Subcutaneous adipose tissue (tissue), 4 donors: ENCODE data around the gene RBMS3. TPM values are rescaled to one million over a fixed set of nuclear protein-coding genes. Genes with fewer than 3 reads are reported as not detected.

Source experiments
- total RNA-seq, 4 donors: library from RNA; depleted of rRNA; stranded (reverse); fragments of >200 nt; gene quantifications; one replicate each; pipeline ENCODE4 v1.1.0, GENCODE V29; 2016
- TF ChIP-seq, protein P1 (sequence below): fragments of 450-650 bp; IDR thresholded peaks from one replicate; pipeline ENCODE4 v1.5.1; 2016; ENCODE audit warnings: low read depth, mild to moderate bottlenecking, control low read depth, antibody characterized with exemption, moderate library complexity

The RBMS3 gene
- total RNA-seq: 100 to 1,000 TPM in 3 of 4 donors, 10 to 100 TPM in 1; 98.6 to 171 (median 117) TPM

DNA sequence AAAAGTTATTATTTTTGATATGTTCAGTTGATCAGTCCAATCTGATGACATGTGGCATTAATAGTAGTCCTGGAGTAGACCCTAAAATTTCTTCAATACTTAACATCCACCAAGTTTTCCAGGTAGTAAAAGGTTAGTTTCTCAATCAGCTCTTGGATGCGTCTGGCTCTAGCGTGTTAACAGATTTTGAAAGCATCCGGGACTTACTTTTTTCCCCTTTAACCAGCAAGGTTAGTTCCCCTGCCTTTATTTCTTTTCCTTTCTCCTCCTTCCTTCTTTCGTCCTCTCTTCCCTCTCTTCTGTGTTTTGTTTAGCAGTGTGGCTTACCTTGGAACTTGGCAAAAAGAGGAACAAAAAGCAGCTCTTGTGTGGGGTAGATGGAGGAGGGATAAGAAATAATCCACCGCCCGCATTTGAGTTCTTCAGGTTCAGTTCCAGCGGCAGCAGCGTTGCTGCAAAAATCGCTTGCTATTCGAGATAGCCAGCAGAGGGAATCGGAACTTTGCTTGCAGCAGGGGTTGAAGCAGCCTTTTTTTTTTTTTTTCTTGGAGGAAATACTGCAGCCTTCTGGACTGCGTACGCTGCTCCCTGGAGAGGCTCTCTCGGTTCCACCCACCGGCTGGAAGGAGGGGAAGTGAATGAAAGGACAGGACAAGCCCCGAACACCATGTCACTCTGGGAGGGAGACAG, at the start of gene RBMS3:
TSS of gene RBMS3 (plus strand) at position 668 of the 690 bp plus-strand sequence.
- TF ChIP-seq, protein P1, sequence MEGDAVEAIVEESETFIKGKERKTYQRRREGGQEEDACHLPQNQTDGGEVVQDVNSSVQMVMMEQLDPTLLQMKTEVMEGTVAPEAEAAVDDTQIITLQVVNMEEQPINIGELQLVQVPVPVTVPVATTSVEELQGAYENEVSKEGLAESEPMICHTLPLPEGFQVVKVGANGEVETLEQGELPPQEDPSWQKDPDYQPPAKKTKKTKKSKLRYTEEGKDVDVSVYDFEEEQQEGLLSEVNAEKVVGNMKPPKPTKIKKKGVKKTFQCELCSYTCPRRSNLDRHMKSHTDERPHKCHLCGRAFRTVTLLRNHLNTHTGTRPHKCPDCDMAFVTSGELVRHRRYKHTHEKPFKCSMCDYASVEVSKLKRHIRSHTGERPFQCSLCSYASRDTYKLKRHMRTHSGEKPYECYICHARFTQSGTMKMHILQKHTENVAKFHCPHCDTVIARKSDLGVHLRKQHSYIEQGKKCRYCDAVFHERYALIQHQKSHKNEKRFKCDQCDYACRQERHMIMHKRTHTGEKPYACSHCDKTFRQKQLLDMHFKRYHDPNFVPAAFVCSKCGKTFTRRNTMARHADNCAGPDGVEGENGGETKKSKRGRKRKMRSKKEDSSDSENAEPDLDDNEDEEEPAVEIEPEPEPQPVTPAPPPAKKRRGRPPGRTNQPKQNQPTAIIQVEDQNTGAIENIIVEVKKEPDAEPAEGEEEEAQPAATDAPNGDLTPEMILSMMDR: no peak

DNA sequence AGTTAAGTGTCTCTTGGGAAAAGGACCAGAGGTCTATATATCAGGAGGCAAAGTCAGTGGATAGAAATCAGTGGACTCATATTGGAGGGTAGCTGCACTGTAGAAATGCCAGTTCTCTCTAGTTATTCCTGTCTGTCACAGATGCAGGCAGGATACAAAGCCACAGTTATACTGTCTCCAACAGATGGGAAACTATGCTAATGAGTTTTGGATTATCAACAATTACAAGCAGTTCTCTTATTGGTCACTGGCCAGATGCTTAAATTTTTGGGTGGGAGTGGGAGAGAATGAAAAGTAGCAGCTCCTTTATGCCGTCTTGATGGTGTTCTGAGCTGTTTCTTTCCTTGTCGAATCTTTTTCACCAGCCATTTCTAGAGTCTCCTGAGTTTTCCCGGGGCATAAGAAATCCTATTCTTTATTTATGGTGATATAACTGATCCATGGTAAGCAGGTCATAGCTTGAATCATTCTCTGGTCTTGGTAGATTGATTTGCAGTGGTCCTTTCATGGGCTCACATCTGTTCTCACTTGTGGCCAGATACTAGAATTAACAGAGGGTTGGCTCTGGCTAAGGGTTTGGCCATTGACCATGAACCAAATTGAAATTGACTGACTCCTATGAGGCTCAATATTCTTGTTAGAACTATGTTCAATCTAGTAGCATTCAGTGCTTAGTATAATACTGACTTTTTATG, 44.6 kb upstream of the RBMS3 start:
- TF ChIP-seq, protein P1: no peak

DNA sequence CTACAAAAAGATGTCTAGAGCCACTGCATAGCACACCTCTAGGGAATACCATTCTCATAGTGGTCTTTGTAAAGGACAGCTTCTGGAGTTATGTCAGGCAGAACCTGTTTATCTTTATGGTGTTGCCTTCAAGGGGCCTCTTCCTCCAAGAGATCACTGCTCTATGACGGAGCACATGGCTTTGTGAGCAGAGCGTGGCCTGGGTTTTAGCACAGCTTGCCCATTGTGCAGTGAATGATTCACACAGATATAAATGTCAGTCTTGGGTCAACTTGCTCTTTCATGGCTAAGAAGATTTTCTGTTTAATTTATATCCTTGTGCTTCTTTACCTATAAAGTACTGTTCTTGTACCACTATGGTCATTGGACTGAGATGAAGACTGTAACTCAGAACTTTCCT, 41.5 kb upstream of the RBMS3 start:
- TF ChIP-seq, protein P1: no peak

DNA sequence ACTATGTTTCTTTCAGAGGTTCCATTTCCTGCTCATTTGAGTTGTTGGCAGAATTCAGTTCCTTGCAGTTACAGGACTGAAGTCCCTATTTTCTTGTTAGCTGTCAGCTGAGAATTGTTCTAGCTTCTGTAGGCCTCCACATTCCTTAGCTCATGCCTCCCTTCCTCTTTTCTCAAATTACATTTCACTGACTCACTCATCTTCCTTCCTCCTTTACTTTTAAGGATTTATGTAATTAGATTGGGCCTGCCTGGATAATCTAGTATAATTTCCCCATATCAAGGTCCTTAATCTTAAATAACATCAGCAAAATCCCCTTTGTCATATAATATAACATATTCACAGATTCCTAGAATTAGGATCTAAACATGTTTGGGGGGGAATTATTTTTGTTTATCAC, 40.6 kb upstream of the RBMS3 start:
- TF ChIP-seq, protein P1: no peak

DNA sequence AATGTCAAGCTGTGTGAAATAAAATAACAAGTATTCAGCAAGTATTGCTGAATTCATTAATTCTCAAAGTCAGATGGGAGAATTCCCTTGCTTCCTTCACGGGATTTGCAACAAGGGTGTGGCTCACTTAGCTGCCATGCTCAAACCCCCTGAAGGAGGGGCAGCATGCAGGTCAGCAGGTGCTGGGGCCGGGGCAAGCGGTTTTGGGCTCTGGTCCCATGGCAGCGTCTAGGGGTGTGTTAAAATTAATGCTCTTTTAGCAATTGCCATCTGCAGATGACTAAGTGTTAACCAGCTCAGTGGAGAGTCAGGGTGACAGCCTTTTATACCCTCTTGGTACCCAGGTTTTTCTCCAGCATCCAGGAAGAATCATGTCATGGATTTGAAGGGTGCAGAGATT, 40.0 kb upstream of the RBMS3 start:
- TF ChIP-seq, protein P1: no peak

DNA sequence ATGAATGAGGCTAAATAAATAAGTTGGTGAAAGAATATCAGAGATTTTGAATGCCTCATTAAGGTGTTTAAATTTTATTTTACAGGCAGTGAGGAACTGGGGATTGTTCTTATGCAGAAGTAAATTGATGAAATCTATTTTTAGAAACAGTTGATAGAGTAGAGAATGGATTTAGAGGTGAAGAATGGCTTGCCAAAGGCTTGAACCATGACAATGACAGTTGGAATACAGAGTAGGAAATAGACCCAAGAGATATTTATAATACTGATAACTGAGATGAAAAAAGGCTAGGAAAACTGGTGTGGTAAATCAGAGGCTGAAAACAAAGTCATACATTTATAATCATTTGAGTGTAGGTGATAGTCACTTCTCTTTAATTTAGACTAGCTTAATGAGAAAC, 39.0 kb upstream of the RBMS3 start:
- TF ChIP-seq, protein P1: no peak

DNA sequence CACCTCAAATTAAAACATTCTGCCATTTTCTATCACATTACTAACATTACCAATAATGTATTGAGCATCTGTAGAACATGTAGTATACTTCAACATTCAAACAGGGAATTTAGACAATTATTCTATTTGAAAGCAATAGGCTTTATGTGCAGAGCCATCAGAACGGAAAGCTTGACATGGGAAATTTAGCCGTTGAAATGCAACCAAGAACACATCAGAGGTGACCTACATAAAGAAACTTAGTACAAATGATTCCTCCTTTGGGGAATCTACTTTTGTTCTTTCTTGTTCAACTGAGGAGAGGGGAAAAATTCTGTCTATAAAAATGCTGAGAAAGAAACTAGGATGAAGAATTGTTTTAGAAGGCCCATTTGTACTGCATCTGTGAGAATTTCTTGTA, 38.6 kb upstream of the RBMS3 start:
- TF ChIP-seq, protein P1: no peak
